K562 (cell line): Measurements from ENCODE around the gene CAPZB. TPM values are rescaled to one million over a fixed set of nuclear protein-coding genes. Genes with fewer than 3 reads are reported as not detected.

Source experiments
- ATAC-seq: fragments of 200-7000 bp; cut with Tn5 transposase; 3 replicates; pipeline ENCODE4 v1.9.1; 2020; ENCODE audit warnings: moderate library complexity
- BruUV-seq: library from RNA; stranded (reverse); fragments of 400-500 nt; replicated peaks from 2 replicates; lab custom pipeline; 2021; lab: Mats Ljungman, UMichigan
- CTCF ChIA-PET: fragments of 300-600 bp; formaldehyde crosslinking; extraction: SDS; loops from one replicate; lab custom pipeline; 2021; ENCODE audit warnings: low intra/inter-chr PET ratio; lab: Yijun Ruan, JAX
- POLR2A ChIA-PET: fragments of 300-600, 350-650 bp; sonication (Branson Sonifier 250); formaldehyde crosslinking; extraction: SDS; loops from one replicate; lab custom pipeline; 2021; ENCODE audit warnings: antibody characterized with exemption, inconsistent platforms; lab: Yijun Ruan, JAX
- DNase-seq, 4 experiments: peaks; one replicate each; pipeline versions ENCODE4 v3.0.0 to v3.0.0-alpha.2; 2011 to 2018; ENCODE audit warnings: low spot score in 3 of 4, mixed read lengths in 3 of 4; ENCODE audit errors: extremely low read depth in 1 of 4
- FAIRE-seq: peaks from 2 replicates; lab custom pipeline; 2011; peaks lifted over from hg19 to GRCh38; lab: Jason Lieb, UNC
- H2AFZ ChIP-seq: 2 replicates; pipeline ENCODE4 v1.6.0; 2011; ENCODE audit warnings: low read depth, low read length, control low read depth, inconsistent platforms
- H3K27ac ChIP-seq: fragments of 200-600 bp; 3 replicates; pipeline ENCODE4 v1.8.0; 2011; ENCODE audit warnings: low read depth, mild to moderate bottlenecking, control low read depth, inconsistent platforms, low read length, moderate library complexity, mixed read lengths; ENCODE audit errors: extremely low read depth
- H3K27me3 ChIP-seq, 2 experiments: fragments of 300-600 bp in 1 of 2; 2 replicates in 1 of 2; 3 replicates in 1 of 2; pipeline versions ENCODE4 v1.6.0 to v1.8.0; 2011; ENCODE audit warnings: inconsistent platforms in 2 of 2, low read length in 2 of 2, mild to moderate bottlenecking in 1 of 2, mixed read lengths in 1 of 2, moderate library complexity in 1 of 2; ENCODE audit not compliant: control insufficient read depth in 2 of 2, insufficient read depth in 2 of 2
- H3K36me3 ChIP-seq: fragments of 300-600 bp; 3 replicates; pipeline ENCODE4 v1.8.0; 2011; ENCODE audit warnings: mild to moderate bottlenecking, low read length, inconsistent platforms; ENCODE audit not compliant: control insufficient read depth, insufficient read depth
- H3K4me1 ChIP-seq, 2 experiments: fragments of 200-600 bp in 1 of 2; replicated peaks in 1 of 2; 2 replicates in 1 of 2; 3 replicates in 1 of 2; pipeline versions ENCODE4 v1.5.1 to v1.8.0; 2011; ENCODE audit warnings: inconsistent platforms in 2 of 2, low read length in 2 of 2, mild to moderate bottlenecking in 1 of 2, mixed read lengths in 1 of 2, moderate library complexity in 1 of 2; ENCODE audit not compliant: control insufficient read depth in 2 of 2, insufficient read depth in 2 of 2
- H3K4me2 ChIP-seq: 2 replicates; pipeline ENCODE4 v1.6.1; 2011; ENCODE audit warnings: low read length, control low read depth, inconsistent platforms, mixed read lengths; ENCODE audit not compliant: insufficient read depth
- H3K4me3 ChIP-seq: fragments of 200-600 bp; sonication (generic), shearing (Covaris generic); 2 replicates; pipeline ENCODE4 v1.5.1; 2016; ENCODE audit warnings: control low read depth, inconsistent platforms
- H3K79me2 ChIP-seq: fragments of 200-600 bp; 3 replicates; pipeline ENCODE4 v1.8.0; 2011; ENCODE audit warnings: low read length, inconsistent platforms; ENCODE audit not compliant: control insufficient read depth, insufficient read depth
- H3K9ac ChIP-seq, 2 experiments: 2 replicates each; pipeline versions ENCODE4 v1.6.0 to v1.6.1; 2011; ENCODE audit warnings: low read depth in 2 of 2, low read length in 2 of 2, control low read depth in 1 of 2, inconsistent platforms in 1 of 2, mild to moderate bottlenecking in 1 of 2, mixed read lengths in 1 of 2; ENCODE audit not compliant: insufficient read depth in 1 of 2
- H3K9me1 ChIP-seq: one replicate; pipeline ENCODE4 v1.6.0; 2011; ENCODE audit warnings: inconsistent platforms, mild to moderate bottlenecking, low read length, moderate library complexity; ENCODE audit not compliant: control insufficient read depth, insufficient read depth
- H3K9me3 ChIP-seq: replicated peaks from 2 replicates; pipeline ENCODE4 v1.5.1; 2011; ENCODE audit warnings: low read depth, low read length, inconsistent platforms; ENCODE audit not compliant: control insufficient read depth, insufficient read depth
- H4K20me1 ChIP-seq: replicated peaks from 2 replicates; pipeline ENCODE4 v1.6.1; 2011; ENCODE audit warnings: low read length, inconsistent platforms, mixed read lengths; ENCODE audit not compliant: control insufficient read depth, insufficient read depth
- NFIX ChIP-seq: fragments of 250-450 bp; sonication (Bioruptor Pico); IDR thresholded peaks from 2 replicates; pipeline ENCODE4 v1.4.0; 2020; ENCODE audit warnings: low read depth, mild to moderate bottlenecking, moderate library complexity
- SRSF7 ChIP-seq: fragments of 200-400 bp; formaldehyde crosslinking; optimal IDR thresholded peaks from 2 replicates; pipeline ENCODE3; 2017; ENCODE audit warnings: mild to moderate bottlenecking, low read depth, low read length
- TEAD1 ChIP-seq, 2 experiments: fragments of 450-650 bp in 1 of 2; sonication (generic) in 1 of 2; formaldehyde crosslinking; IDR thresholded peaks; 2 replicates each; pipeline versions ENCODE4 v1.4.0 to v1.8.0; 2020 to 2022; ENCODE audit warnings: mild to moderate bottlenecking in 2 of 2, missing genetic modification reagents in 1 of 2
- TGIF2 ChIP-seq: sonication (generic); formaldehyde crosslinking; IDR thresholded peaks from 2 replicates; pipeline ENCODE4 v1.8.1; 2022; ENCODE audit warnings: mild to moderate bottlenecking, missing genetic modification reagents, moderate library complexity
- TOE1 ChIP-seq, 2 experiments: fragments of 450-650 bp in 1 of 2; sonication (generic) in 1 of 2; formaldehyde crosslinking in 1 of 2; IDR thresholded peaks; 2 replicates each; pipeline versions ENCODE4 v1.7.1 to v1.8.0; 2016 to 2022; ENCODE audit warnings: borderline replicate concordance in 2 of 2, mild to moderate bottlenecking in 2 of 2, antibody characterized with exemption in 1 of 2, inconsistent platforms in 1 of 2, low read depth in 1 of 2, missing genetic modification reagents in 1 of 2, moderate library complexity in 1 of 2
- ZC3H11A ChIP-seq: IDR thresholded peaks from 2 replicates; pipeline ENCODE4 v1.6.1; 2012; ENCODE audit warnings: low read depth, low read length, improper control_type of control experiment
- ZNF318 ChIP-seq, 2 experiments: fragments of 450-650 bp; IDR thresholded peaks; 2 replicates each; pipeline ENCODE4 v1.6.1; 2016; ENCODE audit warnings: mild to moderate bottlenecking in 2 of 2, borderline replicate concordance in 1 of 2, low read depth in 1 of 2, moderate library complexity in 1 of 2
- ZNF449 ChIP-seq: fragments of 250-450 bp; sonication (Bioruptor Pico); IDR thresholded peaks from 2 replicates; pipeline ENCODE4 v1.8.0; 2022; ENCODE audit warnings: moderate library complexity, mild to moderate bottlenecking, inconsistent platforms
- WGBS: fragments of 100-300 bp; shearing (Covaris generic); methylation state at CpG from one replicate; pipeline ENCODE4 v1.1.6; 2016; ENCODE audit warnings: low coverage, mixed read lengths; ENCODE audit not compliant: insufficient coverage; ENCODE audit errors: missing lambda C conversion rate; 5-methylcytosine and 5-hydroxymethylcytosine counted together
- in situ Hi-C: fragments of 300-500 bp; cut with MboI; formaldehyde crosslinking; loops from 4 replicates; pipeline ENCODE4 v1.15.0; 2018; ENCODE audit warnings: inconsistent platforms, mixed read lengths
- intact Hi-C: fragments of 100-400 bp; cut with micrococcal nuclease; formaldehyde crosslinking; loops from 2 replicates; pipeline ENCODE4 v1.14.2; 2022
- polyA plus RNA-seq, 8 experiments: library from polyadenylated mRNA; depleted of rRNA in 4 of 8; stranded (reverse) in 5 of 8; unstranded in 3 of 8; fragments of >200 nt; fragmentation: Nextera tagmentation in 2 of 8; fragmentation: Illumina TruSeq in 1 of 8; extraction: Ambion mirVana in 2 of 8; extraction: Trizol in 1 of 8; gene quantifications; 2 replicates each; pipeline versions ENCODE4 v1.2.1 to v1.2.3, GENCODE V29; 2011 to 2014; ENCODE audit warnings: inconsistent platforms in 1 of 8, missing spikeins in 1 of 8
- total RNA-seq, 7 experiments: library from RNA; depleted of rRNA in 6 of 7; stranded (reverse); fragments of >200 nt in 6 of 7; fragmentation: Illumina TruSeq in 2 of 7; extraction: Trizol in 2 of 7; gene quantifications; 2 replicates each; pipeline versions ENCODE4 v1.2.1 to v1.2.3, GENCODE V29; 2011 to 2021; ENCODE audit warnings: low replicate concordance in 1 of 7
- TF ChIP-seq, protein P1 (sequence below), 2 experiments: fragments of 200-800 bp in 1 of 2; sonication (Bioruptor generic) in 1 of 2; sonication (generic) in 1 of 2; formaldehyde crosslinking in 1 of 2; IDR thresholded peaks in 1 of 2; conservative IDR thresholded peaks in 1 of 2; 2 replicates each; pipeline versions ENCODE4 v1.5.0 to v1.6.1; 2016 to 2020; ENCODE audit warnings: missing compliant biosample characterization in 1 of 2, missing genetic modification characterization in 1 of 2, missing genetic modification reagents in 1 of 2

The CAPZB gene
- total and polyA plus RNA-seq, 9 of the 15 experiments (the other 6 are each of a cell fraction or from before 2014, with no cell fraction given): 57.6 to 297 (median 125) TPM

DNA sequence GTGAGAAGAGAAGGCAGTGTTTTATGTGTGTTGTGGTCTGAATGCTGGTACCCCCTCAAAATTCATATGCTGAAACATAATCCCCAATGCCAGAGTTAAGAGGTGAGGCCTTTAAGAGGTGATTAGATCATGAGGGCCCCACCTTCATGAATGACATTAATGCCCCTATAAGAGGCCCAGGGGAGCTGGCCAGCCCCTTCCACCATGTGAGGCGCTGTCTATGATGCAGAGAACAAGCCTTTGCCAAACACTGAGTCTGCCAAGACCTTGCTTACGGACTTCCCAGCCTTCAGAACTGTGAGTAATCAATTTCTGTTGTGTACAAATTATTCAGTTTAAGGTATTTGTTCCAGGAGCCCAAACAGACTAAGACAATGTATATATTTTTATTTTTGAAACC is 20.2 kb downstream of the CAPZB start:
- POLR2A ChIA-PET: interaction anchor here (0.8 to 4.2 kb wide), 7 partner anchors 9 to 182 kb away, joined by 3 to 22 read pairs (median 4); no protein-coding TSS in a partner anchor
- no peak for ATAC-seq
- no peak overlapping the region for H3K9ac ChIP-seq
- H2AFZ ChIP-seq: no peak overlapping the region
- H3K4me1 ChIP-seq: peaks cover 30 to 56% of the 10 kb centered on the region in 2 experiments
- peaks cover 6% of the 10 kb centered on the region for H3K9me1 ChIP-seq
- peaks cover 24% of the 10 kb centered on the region for H3K36me3 ChIP-seq
- intact Hi-C loops: loop anchor here (10.0 kb wide), 1 partner anchor 180 kb away; the partner anchor contains the start of gene NBL1
- no peak overlapping the region for H3K27ac ChIP-seq
- no peaks in the 10 kb centered on the region for H3K27me3 ChIP-seq
- H4K20me1 ChIP-seq: peaks cover 46% of the 10 kb centered on the region
- peaks cover 86% of the 10 kb centered on the region for H3K79me2 ChIP-seq
- in situ Hi-C loops: no loop called here
- H3K4me3 ChIP-seq: no peak overlapping the region
- 92% methylated on average over 2 of the region's 2 CpGs for WGBS
- CTCF ChIA-PET: no interaction called here
- no TSS peak for BruUV-seq
- no peak for DNase-seq
- FAIRE-seq: no peak
- no peak overlapping the region for H3K4me2 ChIP-seq
- no peaks in the 10 kb centered on the region for H3K9me3 ChIP-seq
- TF ChIP-seq ZNF449 (CRISPR knock-in tag): no peak
- TF ChIP-seq NFIX (CRISPR knock-in tag): no peak
- TF ChIP-seq TOE1 (IDR thresholded peaks at IDR 0.05; ENCODE audit: borderline replicate concordance): no peak
- TF ChIP-seq TOE1 (CRISPR knock-in tag; IDR thresholded peaks at IDR 0.05; ENCODE audit: borderline replicate concordance, low read depth): no peak
- no peak for TF ChIP-seq ZC3H11A
- TF ChIP-seq, protein P1, sequence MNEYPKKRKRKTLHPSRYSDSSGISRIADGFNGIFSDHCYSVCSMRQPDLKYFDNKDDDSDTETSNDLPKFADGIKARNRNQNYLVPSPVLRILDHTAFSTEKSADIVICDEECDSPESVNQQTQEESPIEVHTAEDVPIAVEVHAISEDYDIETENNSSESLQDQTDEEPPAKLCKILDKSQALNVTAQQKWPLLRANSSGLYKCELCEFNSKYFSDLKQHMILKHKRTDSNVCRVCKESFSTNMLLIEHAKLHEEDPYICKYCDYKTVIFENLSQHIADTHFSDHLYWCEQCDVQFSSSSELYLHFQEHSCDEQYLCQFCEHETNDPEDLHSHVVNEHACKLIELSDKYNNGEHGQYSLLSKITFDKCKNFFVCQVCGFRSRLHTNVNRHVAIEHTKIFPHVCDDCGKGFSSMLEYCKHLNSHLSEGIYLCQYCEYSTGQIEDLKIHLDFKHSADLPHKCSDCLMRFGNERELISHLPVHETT (CRISPR knock-in tag; conservative IDR thresholded peaks at IDR 0.05 in 1 of 2, IDR thresholded peaks at IDR 0.05 in 1 of 2): no peak
- no peak for TF ChIP-seq ZNF318 (IDR thresholded peaks at IDR 0.05; ENCODE audit: borderline replicate concordance in 1 of 2, low read depth in 1 of 2)
- no peak for TF ChIP-seq SRSF7
- TF ChIP-seq TGIF2: no peak
- TF ChIP-seq TEAD1 (CRISPR knock-in tag; IDR thresholded peaks at IDR 0.05): no peak
